TTC549 (cell line): ENCODE results near the gene PTAR1.
"Not testable (repeated sequence)": the region's sequence is repeated elsewhere in the genome, so short reads cannot be mapped to it uniquely, and the experiment has no call there.

ENCODE experiments used
- FAIRE-seq: peaks from 2 replicates; lab custom pipeline; 2012; peaks lifted over from hg19 to GRCh38; lab: Jason Lieb, UNC

PTAR1 gene

DNA sequence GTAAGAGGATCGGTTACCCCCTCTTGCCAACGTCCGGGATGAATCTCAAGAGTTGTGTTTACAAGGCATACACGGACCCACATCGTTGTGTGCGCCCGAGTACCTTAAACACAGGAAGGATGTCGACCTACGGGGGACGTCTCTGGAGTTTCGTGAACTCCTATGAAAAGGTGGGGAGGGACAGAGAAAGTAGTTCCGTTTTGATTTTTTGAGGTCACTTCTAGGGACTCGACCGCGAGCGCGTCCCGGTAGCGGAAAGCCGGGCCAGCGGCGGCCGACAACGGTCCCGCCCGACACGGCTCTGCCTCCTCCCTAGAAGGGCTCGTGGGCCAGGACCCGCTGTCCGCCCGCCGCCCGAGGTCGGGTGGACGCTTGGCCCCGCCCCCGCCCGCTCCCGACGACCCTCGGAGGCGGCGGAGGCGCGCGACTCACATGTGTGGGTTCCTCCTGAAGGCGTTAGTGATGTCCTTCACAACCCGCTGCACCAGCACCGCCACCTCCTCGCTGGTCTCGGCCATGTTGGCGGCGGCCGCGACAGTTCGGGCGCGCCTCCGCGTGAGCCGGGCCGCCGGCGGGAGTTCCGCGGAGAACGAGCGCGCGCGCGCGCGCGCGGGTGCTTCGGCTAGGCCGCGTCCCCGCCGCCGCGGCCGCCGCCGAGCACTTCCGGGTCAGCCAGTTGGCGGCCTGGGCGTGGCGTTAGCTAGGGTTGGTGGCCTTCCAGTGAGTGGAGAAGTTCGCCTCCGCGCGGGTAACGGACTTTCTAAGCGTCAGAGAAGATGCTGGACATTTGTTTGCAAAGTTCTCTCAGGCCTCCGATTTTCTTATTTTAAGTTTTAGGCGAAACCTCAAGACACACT is at the start of gene PTAR1:
Gene PTAR1, minus strand, starts transcription at position 591 of the 857 bp plus-strand sequence. Its CDS starts 73 bp downstream, at position 518.
- no peak for FAIRE-seq

- FAIRE-seq: no peak
Measured at GRCh38 chr9:69809304-69809863, 49.6 kb upstream of the PTAR1 start.

GRCh38 chr9:69806627-69807026 is 46.8 kb upstream of the PTAR1 start:
- no peak for FAIRE-seq

GRCh38 chr9:69805962-69806515 is 46.2 kb upstream of the PTAR1 start:
- FAIRE-seq: no peak

- no peak for FAIRE-seq
Measured at GRCh38 chr9:69801989-69802388, 42.2 kb upstream of the PTAR1 start.

DNA sequence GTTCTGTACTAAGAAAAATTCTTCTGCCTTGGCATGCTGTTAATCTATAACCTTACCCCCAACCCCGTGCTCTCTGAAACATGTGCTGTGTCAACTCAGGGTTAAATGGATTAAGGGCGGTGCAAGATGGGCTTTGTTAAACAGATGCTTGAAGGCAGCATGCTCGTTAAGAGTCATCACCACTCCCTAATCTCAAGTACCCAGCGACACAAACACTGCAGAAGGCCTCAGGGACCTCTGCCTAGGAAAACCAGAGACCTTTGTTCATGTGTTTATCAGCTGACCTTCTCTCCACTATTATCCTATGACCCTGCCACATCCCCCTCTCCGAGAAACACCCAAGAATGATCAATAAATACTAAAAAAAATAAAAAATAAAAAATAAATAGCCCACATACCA is 40.2 kb upstream of the PTAR1 start:
- not testable (repeated sequence) for FAIRE-seq

DNA sequence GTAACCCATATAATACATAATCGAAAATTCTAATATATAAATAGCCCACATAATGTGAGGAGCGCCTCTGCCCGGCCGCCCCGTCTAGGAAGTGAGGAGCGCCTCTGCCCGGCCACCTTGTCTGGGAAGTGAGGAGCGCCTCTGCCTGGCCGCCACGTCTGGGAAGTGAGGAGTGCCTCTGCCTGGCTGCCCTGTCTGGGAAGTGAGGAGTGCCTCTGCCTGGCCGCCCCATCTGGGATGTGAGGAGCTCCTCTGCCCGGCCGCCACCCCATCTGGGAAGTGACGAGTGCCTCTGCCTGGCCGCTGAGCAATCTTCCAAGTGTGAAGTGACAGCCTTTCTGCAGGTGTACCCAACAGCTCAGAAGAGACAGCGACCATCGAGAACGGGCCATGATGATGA is 39.7 kb upstream of the PTAR1 start:
- FAIRE-seq: not testable (repeated sequence)

- FAIRE-seq: no peak
Measured at GRCh38 chr9:69798744-69799143, 38.9 kb upstream of the PTAR1 start.

DNA sequence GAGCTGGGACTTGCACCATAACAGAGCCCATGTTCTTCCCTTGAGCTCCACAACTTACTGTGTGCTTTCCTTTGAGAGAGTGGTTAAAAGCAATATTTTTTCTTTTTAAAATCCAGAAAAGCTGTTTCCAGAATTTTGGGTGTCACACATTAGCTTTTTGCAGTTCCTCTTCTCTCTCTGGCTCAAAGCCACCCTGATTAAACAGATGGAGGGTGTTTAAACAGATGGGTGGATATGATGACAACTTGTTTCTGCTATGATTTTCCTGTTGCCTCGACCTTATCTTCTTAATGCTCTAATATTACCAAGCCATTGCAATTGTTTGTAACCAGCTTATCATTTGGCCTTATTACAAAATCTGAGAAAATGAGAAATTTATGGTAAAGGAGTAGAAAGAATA is 37.9 kb upstream of the PTAR1 start:
- FAIRE-seq: no peak

DNA sequence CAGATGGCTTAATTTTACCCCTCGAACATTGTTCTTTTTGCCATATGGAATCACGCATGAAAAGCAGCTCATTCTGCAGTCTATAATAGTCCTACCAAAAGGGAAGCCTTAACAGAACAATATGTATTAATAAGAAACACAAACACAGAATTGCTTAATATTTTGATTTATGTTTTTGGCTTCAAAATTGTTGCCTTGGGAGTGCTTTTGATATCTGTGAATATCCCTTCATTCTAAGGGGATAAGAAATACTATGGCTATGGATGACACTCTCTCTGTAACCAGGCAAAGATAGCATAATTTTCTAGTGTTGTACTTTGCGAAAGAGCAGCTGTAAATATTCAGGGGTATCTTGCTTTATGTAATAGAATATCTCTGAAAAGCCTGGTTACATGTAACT is 34.5 kb upstream of the PTAR1 start:
- FAIRE-seq: no peak

- FAIRE-seq: no peak
Measured at GRCh38 chr9:69785757-69786156, 25.9 kb upstream of the PTAR1 start.

- FAIRE-seq: no peak
Measured at GRCh38 chr9:69773258-69773657, 13.4 kb upstream of the PTAR1 start.

DNA sequence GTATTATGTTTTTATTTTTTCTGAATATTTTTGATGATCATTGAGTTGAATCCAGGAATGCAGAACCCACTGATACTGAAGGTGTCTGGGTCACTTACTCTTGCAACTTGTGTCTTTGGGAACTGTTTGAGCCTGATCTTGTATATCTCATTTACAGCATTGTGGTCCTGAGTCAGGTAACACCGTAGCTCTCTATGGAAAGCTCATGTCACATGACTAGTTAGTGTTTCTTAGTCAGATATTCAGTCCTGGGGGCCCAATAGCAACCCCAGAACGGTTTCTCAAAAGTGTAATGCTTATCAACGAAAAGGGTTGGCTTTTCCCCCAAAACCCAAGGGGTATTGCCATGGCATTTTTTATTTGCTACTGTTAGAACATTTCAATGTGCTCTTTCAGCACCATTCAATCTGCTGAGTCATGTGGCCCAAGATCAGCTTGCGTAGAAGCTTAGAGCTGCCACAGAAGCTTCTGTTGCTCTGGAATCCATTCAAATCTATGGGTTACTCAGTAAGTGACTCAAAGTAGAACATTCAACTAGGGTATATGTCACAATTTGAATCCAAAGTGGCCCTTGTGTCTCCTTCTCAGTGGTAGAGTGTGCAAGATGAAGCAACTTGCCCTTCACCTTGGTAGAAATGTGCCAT is 12.1 kb upstream of the PTAR1 start:
- no peak for FAIRE-seq

GRCh38 chr9:69768716-69769115 is 8.9 kb upstream of the PTAR1 start:
- FAIRE-seq: no peak

DNA sequence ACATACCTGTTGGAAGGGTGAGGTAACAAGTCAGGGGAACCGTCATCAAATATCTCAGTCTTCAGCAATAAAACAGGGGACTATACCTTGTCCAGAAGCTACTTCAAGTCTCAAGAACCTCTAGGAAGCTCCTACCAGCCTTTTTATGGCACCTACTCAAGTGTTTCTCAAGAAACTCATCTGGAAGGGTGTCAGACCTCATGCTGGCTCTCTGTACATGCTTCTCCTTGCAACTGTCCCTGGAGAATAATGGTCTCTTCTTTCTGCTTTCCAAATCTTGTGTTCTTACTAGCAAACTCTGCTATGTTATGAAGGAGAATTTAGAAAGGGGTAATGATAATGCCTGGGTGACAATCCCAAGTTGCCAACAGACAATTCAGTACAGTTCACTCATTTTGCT is 8.3 kb upstream of the PTAR1 start:
- FAIRE-seq: no peak

GRCh38 chr9:69763862-69764261 is 4.1 kb upstream of the PTAR1 start:
- FAIRE-seq: not testable (repeated sequence)

- FAIRE-seq: no peak
Measured at GRCh38 chr9:69762527-69762926, 2.7 kb upstream of the PTAR1 start.

DNA sequence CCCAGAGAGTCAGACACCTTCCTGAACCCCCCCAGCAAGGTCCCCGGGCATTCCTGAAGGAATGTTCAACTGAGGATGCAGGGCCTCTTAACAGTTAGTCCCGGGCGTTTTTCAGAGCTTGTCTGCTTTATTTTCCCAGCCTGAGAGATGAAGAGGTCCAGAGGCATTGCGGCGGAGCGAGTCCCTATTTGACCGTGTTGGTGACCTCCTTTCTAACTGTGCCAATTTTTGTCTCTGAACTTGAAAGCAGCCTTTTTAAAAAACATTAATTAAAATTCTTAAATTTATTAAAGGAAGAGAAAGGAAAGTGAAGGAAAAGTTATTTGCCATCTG is 433 bp upstream of the PTAR1 start:
- FAIRE-seq: no peak

DNA sequence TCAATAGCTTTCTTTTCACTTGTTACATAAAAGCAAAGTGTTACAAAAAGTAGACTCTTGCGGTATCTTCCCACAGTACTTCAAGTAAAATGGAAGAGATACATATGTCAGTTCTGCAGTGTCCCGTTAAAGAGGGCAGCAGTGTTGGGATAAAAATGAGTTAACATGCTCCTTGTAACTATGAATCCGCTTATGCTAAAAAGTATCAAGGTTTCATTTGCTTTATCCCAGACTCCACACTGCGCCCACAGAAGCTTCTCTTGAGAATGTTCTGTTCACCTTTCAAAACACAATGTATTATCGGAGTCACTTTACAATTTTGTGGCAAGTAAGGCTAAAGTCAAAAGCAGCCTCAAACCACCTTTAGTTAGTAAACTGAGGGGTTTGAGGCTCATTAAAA is 790 bp downstream of the PTAR1 start:
- FAIRE-seq: no peak

DNA sequence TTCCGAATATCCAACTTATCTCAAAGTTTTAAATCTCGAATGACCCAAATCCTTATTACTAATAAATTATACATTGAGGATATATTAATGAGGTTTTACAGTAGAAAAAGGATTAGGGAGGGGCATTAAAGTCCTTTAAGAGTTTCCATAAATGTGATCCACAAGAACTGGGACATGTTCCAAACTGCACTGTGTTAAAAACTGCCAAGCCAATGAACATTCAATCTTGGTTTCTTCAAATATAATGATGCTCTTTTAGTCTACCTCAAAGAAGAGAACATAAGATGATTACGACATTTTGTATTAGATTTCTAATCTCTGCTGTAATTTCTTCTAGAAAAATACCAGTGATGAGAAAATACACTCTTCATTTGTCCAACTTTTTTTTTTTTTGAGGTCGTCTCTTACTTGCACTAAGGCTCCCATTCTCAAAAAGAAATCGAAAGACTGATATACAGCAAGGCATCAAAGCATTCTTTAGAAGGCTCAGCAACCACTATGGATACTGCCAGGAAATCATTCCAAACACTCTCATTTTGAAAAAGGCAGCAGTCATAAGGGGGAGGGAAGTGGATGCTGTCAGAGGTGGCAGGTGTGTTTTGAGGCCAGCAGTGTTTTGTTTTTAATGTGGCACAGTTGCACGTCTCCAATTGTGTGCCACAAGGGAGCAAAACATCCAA is 1.7 kb downstream of the PTAR1 start:
- FAIRE-seq: no peak

DNA sequence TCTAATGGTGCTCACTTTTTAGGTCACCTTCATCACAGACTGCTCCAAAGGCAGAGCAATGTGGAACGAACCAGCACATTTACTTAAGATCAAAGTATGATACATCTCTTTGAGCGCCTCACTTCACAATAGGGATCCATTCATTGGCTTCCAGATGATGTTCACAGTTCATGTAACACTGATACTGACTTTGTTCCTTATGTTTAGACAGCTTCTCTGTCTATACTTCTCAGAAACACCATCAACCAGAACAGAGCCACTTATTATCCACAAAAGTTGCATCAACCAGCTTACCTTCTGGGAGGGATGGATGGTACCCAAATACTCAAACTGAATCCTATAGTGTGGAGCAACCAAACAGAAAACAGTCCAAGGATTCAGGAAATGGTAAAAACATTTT is 4.6 kb downstream of the PTAR1 start:
- no peak for FAIRE-seq

DNA sequence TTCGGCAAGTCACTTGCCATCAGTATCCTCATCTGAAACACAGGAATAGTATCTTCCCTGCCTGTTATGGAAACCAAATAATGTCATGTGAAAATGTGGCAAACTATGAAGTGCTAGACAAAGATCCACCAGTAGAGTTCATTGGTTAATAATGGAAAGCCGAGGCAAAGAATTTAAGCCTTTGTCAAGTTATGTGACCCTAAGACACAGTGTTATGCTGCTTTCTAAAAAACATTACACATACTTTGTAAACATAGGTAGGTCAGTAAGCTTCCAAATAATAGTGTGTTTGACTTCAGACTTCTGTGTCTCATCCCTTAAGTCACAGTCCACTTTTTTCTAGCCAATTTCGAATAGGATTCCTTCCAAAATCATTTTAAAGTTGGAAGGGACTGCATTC is 6.0 kb downstream of the PTAR1 start:
- no peak for FAIRE-seq

DNA sequence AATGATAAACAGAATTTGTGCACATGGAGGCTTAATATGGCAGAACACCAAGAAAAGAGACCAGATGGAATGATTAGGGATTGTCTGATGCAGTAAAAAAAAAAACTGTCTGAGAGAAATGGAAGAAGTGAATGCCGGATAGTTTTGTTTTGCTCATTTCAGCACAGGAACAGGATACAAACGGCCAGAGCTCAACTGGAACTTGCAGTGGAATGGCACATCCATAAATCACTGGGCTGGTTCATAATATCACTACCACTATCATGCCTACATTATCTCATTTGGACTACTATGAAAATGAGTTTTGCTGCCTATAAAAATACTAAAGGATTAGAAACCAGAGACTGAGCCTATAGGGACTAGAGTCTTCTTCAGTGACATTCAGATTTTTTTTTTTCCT is 9.7 kb downstream of the PTAR1 start:
- FAIRE-seq: no peak
